AG08396 (cell line): ENCODE measurements around the gene CDH13.

ENCODE experiments used
- DNase-seq: peaks from one replicate; pipeline ENCODE4 v3.0.0; 2012; ENCODE audit warnings: low spot score, mixed read lengths

CDH13 gene

GRCh38 chr16:83248735-83249463 is 622.1 kb downstream of the CDH13 start:
- DNase-seq: no peak

DNA sequence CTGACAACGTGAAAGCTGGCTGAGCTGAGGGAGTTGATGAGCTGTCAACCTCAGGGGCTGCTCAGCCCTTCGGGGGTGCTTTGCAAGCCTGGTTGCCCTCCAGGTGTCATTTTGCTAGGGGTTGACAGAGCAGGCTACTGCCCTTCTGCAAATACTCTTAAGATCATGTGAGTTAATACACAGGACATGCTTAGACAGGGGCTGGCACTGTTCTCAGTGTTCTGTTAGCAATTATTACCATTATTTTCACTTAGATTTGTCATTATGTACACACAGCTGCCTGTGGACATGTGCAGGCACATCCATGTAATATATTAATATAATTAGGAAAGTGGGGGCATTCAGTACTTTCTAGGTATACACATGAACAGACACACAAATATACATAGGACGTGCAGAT is 626.8 kb downstream of the CDH13 start:
- no peak for DNase-seq

DNA sequence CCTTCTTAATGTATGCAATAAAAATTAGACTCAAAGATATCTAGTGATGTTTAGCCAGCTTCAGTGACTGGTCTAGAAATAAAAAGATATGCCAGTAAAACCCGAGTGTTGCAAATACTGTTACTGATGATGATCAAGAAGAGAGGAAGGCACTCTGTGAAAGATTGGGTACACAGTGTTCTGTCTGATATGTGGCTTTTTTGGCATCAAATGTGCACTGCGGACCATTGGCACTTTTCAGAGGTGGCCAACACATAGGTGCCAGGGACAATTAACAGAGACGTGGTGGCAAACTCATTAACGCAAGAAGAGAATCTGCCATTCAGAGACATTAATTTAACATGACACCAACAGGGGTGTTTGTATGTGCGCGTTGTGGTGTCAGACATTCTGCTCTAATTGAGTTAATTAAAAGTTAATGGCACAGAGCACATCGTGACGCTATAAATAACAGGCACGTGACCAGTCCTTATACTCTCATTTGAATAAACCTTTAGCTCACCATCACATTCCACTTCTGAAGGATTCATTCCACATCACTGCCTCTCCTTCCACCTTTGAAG is 631.7 kb downstream of the CDH13 start:
- DNase-seq: no peak

DNA sequence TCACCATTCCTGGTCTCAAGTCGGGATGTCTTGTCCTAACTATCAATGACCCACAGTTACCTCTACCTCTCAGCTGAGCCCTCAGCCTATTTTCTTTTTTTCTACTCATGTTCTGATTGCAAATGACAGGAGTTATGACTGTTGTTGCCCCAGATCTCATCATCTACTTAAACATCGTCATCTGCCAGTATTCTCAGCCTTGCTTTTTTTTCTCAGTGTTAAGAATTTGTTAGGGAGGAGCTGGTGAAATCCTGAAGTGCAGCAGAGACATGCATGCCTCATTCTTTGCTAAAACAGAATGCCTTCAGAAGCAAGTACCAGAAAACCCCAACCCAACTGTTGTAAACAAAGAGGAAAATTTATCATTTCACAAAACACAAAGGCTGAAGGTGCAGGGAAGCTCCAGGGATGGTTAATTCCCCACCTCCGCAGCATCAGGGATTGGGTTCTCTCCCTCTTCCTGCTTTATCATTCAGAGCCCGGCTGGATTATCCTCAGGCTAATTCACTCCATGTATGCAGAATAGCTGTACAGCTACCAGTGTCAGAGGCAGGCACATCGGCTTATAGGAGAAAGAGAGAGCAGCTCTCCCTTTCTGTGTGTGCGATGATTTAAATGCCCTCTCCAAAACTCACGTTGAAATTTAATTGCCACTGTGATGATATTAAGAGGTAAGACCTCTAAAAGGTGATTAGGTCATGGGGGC is 640.2 kb downstream of the CDH13 start:
- DNase-seq: no peak

- DNase-seq: no peak
These were observed 641.4 kb downstream of the CDH13 start for GRCh38 chr16:83268169-83268568.

- DNase-seq: no peak
These were observed 642.3 kb downstream of the CDH13 start for GRCh38 chr16:83269048-83269447.

DNA sequence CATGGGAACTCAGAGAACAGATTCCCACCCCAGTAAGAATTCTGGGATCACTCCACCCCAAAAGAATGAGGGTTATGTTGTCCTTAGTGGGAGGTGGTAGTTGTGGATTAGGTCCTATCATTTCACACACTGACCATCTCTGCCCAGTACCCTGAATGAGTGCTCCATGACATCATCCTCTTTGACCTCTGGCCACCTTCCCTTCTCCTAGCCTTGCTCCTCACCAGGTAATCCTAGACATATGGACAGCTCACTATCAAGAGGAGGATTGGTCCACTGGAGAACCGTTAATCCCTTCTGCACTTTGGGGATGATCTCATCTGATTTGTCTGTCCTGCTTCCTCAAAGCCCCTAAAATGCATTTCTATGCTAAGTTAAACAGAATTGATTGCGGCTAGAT is 642.8 kb downstream of the CDH13 start:
- no peak for DNase-seq

DNA sequence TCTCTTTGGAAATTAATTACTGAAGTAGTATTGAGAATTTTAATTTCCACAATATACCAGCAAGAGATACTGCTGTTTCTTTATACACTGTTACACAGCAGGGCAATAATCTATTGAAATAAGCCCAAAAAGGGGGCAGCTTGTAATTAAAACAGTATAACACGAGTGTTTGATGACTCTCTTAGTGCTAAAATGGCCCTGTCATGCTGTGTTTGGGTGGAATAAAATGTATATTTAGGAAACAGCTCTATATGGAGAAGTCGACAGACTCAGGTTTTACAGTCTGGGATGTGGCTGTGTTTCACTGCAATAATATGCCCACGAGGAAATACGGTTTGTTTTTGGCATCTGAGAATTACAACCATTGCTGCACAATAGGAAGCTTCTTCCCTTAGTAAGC is 643.3 kb downstream of the CDH13 start:
- DNase-seq: no peak

DNA sequence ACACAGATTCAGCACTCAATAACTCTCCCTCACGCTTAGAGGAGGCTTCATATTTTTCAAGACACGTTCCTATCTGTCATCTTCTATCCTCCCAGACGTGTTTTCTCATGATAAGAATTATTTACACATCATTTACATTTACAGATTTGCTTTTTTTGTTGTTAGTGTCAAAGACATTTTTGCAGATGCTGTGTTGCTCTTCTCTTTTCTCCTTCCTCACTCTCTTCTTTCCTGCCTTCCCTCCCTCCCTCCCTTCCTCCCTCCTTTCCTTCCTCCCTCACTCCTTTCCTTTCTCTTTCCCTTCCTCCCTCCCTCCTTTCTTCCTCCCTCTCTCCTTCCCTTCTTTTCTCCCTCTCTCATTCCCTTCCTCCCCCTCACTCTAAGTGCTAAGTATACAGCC is 643.9 kb downstream of the CDH13 start:
- no peak for DNase-seq

DNA sequence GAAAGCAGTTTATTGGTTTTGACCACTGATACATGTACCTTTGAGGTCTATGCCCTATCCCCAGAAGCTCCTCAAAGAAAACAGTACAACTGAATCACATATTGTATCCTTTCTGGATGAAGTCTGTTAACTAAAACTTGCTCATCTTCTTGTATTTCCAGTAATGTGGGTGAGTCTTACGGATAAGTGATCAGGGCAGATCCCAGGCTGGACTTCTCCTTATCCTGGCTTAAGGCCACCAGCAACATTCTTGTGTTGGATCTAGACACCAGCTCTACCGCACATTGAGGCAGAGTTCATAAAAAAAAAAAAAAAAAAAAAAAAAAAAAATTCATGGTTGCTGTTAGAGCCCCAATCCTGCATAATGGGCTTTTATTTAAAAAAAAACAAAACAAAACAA is 644.4 kb downstream of the CDH13 start:
- no peak for DNase-seq

DNA sequence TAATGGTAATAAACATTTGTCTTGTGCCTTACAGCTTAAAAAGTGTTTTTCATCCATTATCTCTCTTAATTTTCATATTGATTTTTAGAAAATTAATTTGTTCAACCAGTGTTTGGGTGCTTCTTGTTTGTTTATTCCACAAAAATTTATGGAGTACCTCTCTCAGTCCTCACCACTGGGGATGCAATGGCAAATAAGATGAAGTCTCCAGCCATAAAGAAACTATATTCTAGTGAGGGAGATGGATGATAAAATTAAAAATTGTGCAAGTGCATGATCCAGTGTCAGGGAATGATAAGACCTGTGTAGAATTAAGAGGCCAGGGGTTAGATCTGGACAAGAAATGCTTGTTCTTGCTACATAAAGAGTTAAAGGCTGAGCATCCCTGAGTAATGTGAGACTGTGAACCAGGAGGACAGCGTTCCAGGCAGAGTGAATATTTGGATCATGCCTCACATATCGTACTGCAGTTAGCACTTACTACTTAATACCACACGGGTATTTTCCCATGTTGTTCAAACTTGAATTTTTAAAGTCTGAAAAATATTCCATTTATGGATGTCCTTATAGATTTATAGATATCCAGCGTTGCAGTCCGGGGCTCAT is 645.3 kb downstream of the CDH13 start:
- DNase-seq: peak; percentile 7

DNA sequence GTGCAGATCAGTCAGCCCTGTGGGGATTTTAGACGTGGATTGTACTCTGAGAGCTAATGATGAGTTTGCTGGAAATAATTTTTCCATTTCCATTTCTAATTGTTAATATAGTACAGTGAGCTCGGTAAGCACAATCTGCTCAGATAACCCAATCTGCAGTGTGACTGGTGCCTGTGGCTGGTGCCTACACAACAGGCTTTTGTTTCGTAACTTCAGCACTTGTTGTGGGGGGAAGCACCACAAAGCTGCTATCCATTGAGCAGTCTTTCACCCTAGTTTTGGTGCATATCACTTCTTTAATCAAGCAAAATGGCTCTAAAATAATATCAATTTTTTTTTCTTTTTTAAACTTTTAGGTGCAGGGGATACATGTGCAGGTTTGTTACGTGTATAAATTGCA is 646.1 kb downstream of the CDH13 start:
- no peak for DNase-seq

DNA sequence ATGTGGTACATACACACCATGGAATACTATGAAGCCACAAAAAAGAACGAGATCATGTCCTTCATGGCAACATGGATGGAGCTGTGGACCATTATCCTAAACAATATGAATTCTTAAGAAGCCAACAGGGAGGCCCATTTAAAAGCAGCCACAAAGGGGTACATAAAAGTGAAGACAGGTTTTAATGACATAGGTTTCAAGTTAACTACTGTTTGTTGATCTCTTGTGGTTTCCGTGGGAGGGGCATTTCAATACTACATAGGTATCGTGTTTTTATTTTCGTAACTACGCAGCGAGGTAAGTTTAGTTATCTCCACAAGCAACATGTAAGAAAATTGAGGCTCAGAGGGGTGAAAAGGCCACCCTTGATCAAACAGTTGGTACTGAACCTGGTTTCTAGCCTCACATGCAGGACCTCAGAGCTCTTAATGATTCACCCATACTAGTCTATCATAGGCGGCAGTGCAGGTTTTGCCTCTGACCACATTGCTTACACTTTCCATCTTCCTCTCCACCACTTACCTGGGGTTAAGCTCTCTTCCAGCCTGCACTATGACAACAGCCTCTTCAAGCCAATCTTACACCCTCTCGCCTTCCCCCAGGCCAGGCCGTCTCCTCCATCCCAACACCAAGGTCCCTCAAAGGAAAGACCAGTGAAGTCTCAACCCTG is 646.9 kb downstream of the CDH13 start:
- no peak for DNase-seq

GRCh38 chr16:83279251-83279650 is 652.5 kb downstream of the CDH13 start:
- no peak for DNase-seq

DNA sequence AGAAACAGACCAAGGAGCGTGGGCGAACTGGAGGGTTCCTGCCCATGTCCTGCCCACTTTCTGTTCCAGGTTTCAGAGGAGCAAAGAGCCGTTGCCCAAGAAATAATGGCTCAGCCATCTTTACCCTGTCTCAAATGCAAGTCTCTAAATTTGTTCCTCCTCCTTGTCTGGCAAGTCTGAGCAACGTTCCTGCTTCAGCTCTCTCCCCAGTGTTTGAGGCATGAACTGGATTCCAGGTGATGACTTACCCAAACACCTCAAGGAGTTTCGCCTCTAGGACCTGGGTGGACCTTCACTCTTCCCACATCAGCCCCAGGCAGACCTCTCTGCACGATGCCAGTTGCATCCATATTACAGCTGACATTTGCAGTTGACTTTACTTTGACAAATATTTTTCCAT is 659.2 kb downstream of the CDH13 start:
- DNase-seq: no peak

DNA sequence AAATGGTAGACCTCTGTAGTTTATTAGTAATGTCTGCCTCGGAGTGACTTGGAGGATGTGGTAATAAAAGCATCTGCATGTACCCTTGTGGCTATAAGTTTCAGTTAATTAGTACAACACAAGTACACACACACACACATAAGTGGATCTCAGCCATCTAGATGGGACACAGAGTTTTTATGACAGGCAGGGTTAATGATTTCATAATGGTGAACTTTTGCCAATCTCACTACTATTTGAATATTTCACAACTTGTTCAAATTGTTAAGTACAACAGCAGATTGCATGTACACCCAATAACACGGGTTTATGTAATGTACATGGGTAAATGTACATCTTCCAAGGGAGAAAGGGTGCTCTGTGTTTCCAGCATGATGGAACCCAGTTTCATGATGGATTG is 669.7 kb downstream of the CDH13 start:
- DNase-seq: no peak

DNA sequence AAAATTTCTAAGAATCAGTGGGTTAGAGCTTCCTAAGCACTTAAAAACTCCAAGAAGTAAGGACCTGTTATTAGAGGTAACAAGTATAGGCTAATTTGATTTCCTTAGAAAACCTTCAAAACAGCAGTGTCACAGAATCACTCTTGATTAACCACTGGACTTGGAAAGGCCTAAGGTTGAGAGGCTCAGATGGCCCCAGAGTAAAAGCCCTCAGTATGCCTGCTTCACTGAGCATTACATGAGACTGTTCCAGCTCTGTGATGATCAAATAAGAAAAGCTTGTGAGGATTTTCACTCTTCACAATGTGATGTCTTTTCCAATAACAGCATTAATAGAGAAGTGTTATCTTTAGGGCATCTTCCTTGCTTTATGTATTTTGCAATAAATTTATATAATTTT is 671.8 kb downstream of the CDH13 start:
- DNase-seq: no peak

GRCh38 chr16:83300326-83300725 is 673.6 kb downstream of the CDH13 start:
- no peak for DNase-seq

DNA sequence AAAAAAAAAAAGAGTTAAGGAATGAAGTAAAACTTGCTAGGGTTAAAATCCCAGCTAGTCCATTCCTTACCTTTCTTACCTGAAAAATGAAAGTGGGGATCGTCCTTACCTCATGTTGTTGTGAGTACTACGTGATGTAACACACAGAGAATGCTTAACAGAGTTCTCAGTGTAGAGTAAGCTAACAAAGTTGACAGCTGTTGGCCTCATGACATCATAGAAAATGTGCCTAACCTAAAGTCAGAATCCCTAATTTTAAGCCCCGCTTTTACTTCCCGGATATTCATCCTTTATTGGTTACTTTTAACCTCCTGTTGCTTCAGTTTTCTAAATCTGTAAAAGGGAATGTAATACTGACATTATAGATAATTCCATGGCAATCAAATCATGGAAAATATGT is 675.2 kb downstream of the CDH13 start:
- DNase-seq: no peak

DNA sequence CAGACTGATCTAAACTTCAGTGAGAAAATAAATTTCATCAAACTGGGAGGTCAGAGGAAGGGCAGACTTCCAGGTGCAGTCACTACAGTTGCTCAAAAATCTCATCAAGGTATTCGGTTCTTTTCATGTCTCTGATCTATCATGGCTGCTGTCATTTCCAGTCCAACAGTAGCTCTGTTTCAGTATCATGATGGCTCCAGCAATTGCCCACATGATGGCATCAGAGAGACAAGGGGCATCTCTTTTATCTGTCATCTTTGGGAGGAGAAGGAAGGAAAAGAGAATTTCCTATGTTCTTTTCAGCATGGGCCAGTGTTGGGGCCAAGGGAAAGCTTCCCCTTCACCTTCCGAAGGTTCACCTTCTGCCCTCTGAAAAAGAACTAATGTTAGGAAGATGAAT is 676.1 kb downstream of the CDH13 start:
- DNase-seq: no peak

GRCh38 chr16:83305092-83305491 is 678.3 kb downstream of the CDH13 start:
- DNase-seq: peak; percentile 18

GRCh38 chr16:83306961-83307593 is 680.3 kb downstream of the CDH13 start:
- no peak for DNase-seq
